Epithelial cell of esophagus (primary cell): ENCODE results near the gene TARS3.
"Not testable (repeated sequence)": the region's sequence is repeated elsewhere in the genome, so short reads cannot be mapped to it uniquely, and the experiment has no call there.

Experiments
- DNase-seq: peaks from one replicate; pipeline ENCODE4 v3.0.0; 2010; ENCODE audit warnings: low read depth
- H3K4me3 ChIP-seq: 2 replicates; pipeline ENCODE4 v1.5.1; 2011; ENCODE audit warnings: mild to moderate bottlenecking, low read length, control low read depth
- CTCF ChIP-seq: IDR thresholded peaks from 2 replicates; pipeline ENCODE4 v1.5.1; 2011; ENCODE audit warnings: low read depth, mild to moderate bottlenecking, low read length, control low read depth, inconsistent platforms; ENCODE audit not compliant: insufficient read depth; ENCODE audit errors: missing control alignments

The TARS3 gene

GRCh38 chr15:101637038-101637437 lies 87.2 kb downstream of the TARS3 start:
- no peak for DNase-seq
- TF ChIP-seq CTCF: no peak
- no peak overlapping the region for H3K4me3 ChIP-seq

GRCh38 chr15:101635944-101636727 lies 88.1 kb downstream of the TARS3 start:
- TF ChIP-seq CTCF: no peak
- no peak overlapping the region for H3K4me3 ChIP-seq
- DNase-seq: no peak

DNA sequence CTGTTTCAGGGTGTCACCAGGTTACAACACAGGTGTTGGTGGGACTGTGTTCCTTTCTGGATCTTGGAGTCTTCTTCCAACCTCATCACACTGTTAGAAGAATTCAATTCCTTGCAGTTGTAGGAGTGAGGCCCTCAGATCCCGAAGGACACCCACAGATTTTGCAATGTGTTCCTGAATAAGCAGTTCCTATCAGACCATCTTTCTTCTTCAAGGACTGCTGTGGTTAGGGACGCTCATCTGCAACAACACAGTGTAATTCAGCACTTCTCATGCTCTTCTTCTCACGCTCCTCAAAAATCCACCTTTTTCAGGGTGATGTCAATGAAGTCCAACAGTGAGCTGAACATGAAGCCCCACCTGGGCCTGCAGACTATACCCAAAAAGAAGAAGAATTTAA lies 90.9 kb downstream of the TARS3 start:
- no peak for TF ChIP-seq CTCF
- no peak overlapping the region for H3K4me3 ChIP-seq
- DNase-seq: no peak

DNA sequence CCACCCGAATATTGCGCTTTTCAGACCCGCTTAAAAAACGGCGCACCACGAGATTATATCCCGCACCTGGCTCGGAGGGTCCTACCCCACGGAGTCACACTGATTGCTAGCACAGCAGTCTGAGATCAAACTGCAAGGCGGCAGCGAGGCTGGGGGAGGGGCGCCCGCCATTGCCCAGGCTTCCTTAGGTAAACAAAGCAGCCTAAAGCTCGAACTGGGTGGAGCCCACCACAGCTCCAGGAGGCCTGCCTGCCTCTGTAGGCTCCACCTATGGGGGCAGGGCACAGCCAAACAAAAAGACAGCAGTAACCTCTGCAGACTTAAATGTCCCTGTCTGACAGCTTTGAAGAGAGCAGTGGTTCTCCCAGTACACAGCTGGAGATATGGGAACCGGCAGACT lies 97.5 kb downstream of the TARS3 start:
- H3K4me3 ChIP-seq, DNase-seq: not testable (repeated sequence)

GRCh38 chr15:101625980-101626379 lies 98.3 kb downstream of the TARS3 start:
- no peak overlapping the region for H3K4me3 ChIP-seq
- DNase-seq: peak; percentile 37
- TF ChIP-seq CTCF: no peak

DNA sequence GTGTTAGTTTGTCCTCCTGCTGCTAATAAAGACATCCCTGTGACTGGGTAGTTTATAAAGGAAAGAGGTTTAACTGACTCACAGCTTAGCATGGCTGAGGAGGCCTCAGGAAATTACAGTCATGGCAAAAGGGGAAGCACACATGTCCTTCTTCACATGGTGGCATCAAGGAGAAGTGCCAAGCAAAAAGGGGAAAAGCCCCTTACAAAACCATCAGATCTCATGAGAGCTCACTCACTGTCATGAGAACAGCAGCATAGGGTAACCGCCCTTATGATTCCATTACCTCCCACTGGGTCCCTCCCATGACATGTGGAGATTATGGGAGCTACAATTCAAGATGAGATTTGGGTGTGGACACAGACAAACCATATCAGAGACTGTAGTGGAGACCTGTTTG lies 99.1 kb downstream of the TARS3 start:
- TF ChIP-seq CTCF: no peak
- H3K4me3 ChIP-seq: no peak overlapping the region
- no peak for DNase-seq

- no peak overlapping the region for H3K4me3 ChIP-seq
- TF ChIP-seq CTCF: no peak
- DNase-seq: no peak
These were observed 100.6 kb downstream of the TARS3 start for GRCh38 chr15:101623367-101624304.
